Transverse colon (tissue), 4 donors: Measurements from ENCODE around the gene NPR3. TPM values are rescaled to one million over a fixed set of nuclear protein-coding genes. Genes with fewer than 3 reads are reported as not detected.

Experiments used
- DNase-seq: peaks from one replicate; pipeline ENCODE4 v3.0.0-alpha.2; 2019
- H3K27ac ChIP-seq, 4 donors: fragments of 200-600 bp; sonication (generic); 2 replicates each; pipeline ENCODE4 v1.5.1; 2016 to 2018; ENCODE audit warnings: inconsistent platforms in 4 of 4
- H3K27me3 ChIP-seq: fragments of 200-600 bp; sonication (generic); 2 replicates; pipeline ENCODE4 v1.5.1; 2017; ENCODE audit warnings: inconsistent platforms
- H3K36me3 ChIP-seq, 4 donors: fragments of 200-600 bp; sonication (generic); 2 replicates each; pipeline ENCODE4 v1.5.1; 2017 to 2019; ENCODE audit warnings: inconsistent platforms in 4 of 4
- H3K4me1 ChIP-seq, 4 donors: fragments of 200-600 bp; sonication (generic); 2 replicates each; pipeline ENCODE4 v1.5.1; 2017 to 2020; ENCODE audit warnings: inconsistent platforms in 4 of 4
- H3K4me3 ChIP-seq, 4 donors: fragments of 200-600 bp; sonication (generic); 1 replicate in 1 of 4; 2 replicates in 3 of 4; pipeline versions ENCODE4 v1.5.1 to v1.6.1; 2017 to 2019; ENCODE audit warnings: inconsistent platforms in 4 of 4
- H3K9me3 ChIP-seq, 2 donors: fragments of 200-600 bp; sonication (generic); 2 replicates each; pipeline ENCODE4 v1.5.1; 2017 to 2019; ENCODE audit warnings: inconsistent platforms in 2 of 2
- EP300 ChIP-seq: sonication (generic); formaldehyde crosslinking; IDR thresholded peaks from one replicate; pipeline ENCODE4 v1.6.1; 2017; ENCODE audit warnings: antibody characterized with exemption, low read depth
- POLR2A ChIP-seq: fragments of 450-650 bp; IDR thresholded peaks from one replicate; pipeline ENCODE4 v1.6.1; 2016; ENCODE audit warnings: antibody characterized with exemption, mild to moderate bottlenecking, moderate library complexity
- POLR2AphosphoS5 ChIP-seq, 3 donors: sonication (generic); formaldehyde crosslinking; IDR thresholded peaks; one replicate each; pipeline ENCODE4 v1.6.1; 2016; ENCODE audit warnings: antibody characterized with exemption in 3 of 3
- WGBS, 2 donors: methylation state at CpG; one replicate each; pipeline ENCODE4 v1.1.5; 2018; ENCODE audit warnings: low coverage in 1 of 2; 5-methylcytosine and 5-hydroxymethylcytosine counted together
- in situ Hi-C, 4 donors: fragments of 200-750 bp; cut with MboI; loops; one replicate each; pipeline versions ENCODE4 v1.15.0 to v1.15.1; 2017; ENCODE audit warnings: low sequenced_read_pairs in 3 of 4, low pct_ligation_motif_present in 1 of 4, low pct_unique_long_range_greater_than_20kb in 1 of 4
- intact Hi-C: fragments of 100-400 bp; cut with DNase I; formaldehyde crosslinking; loops from one replicate; pipeline ENCODE4 v1.15.1; 2023; ENCODE audit warnings: low total_unique reads
- total RNA-seq, 4 donors: library from RNA; depleted of rRNA; stranded (reverse); fragments of >200 nt; gene quantifications; one replicate each; pipeline ENCODE4 v1.1.0, GENCODE V29; 2016
- TF ChIP-seq, protein P1 (sequence below), 5 experiments: fragments of 200-600 bp in 3 of 5; fragments of 450-650 bp in 2 of 5; sonication (generic) in 3 of 5; IDR thresholded peaks; 1 replicate in 2 of 5; 2 replicates in 3 of 5; pipeline ENCODE4 v1.5.1; 2016 to 2017; ENCODE audit warnings: antibody characterized with exemption in 5 of 5, inconsistent platforms in 3 of 5, mild to moderate bottlenecking in 2 of 5, moderate library complexity in 1 of 5

Gene NPR3
- total RNA-seq, 4 donors from 2014 or later: 0.60 to 19.8 (median 3.8) TPM

DNA sequence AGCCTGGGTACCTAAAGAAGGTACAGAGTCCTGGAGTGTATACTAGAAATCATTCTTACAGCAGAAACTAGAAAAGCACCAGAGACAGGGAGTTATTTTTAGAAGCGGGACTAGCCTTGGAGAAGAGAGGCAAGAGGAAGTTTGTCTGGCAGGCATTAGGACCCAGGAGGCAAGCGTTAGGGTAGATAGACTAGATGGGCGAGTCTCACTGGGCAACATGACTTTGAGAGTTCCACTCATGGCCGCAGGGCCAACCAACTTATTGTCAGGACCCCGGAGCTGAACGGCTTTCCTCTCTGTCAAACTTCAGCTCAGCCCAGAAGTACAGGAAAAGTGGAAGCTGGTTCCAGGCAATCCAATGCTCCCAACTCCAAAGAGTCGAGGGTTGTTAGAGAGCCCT, 34.1 kb upstream of the NPR3 start:
- Histone ChIP-seq H3K9me3 (no peaks in the 10 kb centered on the region), H3K4me1 (no peaks in the 10 kb centered on the region), H3K4me3 (no peak overlapping the region), H3K27ac (no peak overlapping the region), H3K36me3 (no peaks in the 10 kb centered on the region), H3K27me3 (no peaks in the 10 kb centered on the region)
- no peak for DNase-seq
- TF ChIP-seq, protein P1, sequence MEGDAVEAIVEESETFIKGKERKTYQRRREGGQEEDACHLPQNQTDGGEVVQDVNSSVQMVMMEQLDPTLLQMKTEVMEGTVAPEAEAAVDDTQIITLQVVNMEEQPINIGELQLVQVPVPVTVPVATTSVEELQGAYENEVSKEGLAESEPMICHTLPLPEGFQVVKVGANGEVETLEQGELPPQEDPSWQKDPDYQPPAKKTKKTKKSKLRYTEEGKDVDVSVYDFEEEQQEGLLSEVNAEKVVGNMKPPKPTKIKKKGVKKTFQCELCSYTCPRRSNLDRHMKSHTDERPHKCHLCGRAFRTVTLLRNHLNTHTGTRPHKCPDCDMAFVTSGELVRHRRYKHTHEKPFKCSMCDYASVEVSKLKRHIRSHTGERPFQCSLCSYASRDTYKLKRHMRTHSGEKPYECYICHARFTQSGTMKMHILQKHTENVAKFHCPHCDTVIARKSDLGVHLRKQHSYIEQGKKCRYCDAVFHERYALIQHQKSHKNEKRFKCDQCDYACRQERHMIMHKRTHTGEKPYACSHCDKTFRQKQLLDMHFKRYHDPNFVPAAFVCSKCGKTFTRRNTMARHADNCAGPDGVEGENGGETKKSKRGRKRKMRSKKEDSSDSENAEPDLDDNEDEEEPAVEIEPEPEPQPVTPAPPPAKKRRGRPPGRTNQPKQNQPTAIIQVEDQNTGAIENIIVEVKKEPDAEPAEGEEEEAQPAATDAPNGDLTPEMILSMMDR (IDR thresholded peaks at IDR 0.05): no peak
- TF ChIP-seq EP300: no peak
- TF ChIP-seq POLR2A: no peak
- TF ChIP-seq POLR2AphosphoS5 (IDR thresholded peaks at IDR 0.05): no peak
- 78% methylated on average over 7 of the region's 7 CpGs; no CpG with 5 or more reads in 1 of the 2 donors for WGBS, 2 donors
- intact Hi-C loops: no loop called here
- in situ Hi-C loops: no loop called here

DNA sequence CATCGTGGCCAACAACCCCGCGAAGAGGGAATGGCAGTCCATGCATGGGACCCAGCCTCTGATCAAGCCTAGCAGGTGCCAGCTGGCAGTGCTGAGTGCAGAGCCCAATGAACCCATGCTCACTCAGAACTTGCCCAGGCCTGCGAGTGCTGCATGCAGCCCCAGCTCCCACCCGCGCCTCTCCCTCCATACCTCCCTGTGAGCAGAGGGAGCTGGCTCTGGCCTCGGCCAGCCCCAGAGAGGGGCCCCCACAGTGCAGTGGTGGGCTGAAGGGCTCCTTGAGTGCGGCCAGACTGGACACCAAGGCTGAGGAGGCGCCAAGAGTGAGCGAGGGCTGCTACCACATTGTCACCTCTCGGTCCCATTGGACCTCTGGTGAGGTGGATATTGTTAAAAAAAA, 32.6 kb upstream of the NPR3 start:
- H3K27me3 ChIP-seq: no peaks in the 10 kb centered on the region
- no peak for DNase-seq
- H3K4me3 ChIP-seq: no peak overlapping the region
- H3K27ac ChIP-seq: no peak overlapping the region
- H3K4me1 ChIP-seq: no peaks in the 10 kb centered on the region
- no peaks in the 10 kb centered on the region for H3K9me3 ChIP-seq
- no peaks in the 10 kb centered on the region for H3K36me3 ChIP-seq
- TF ChIP-seq POLR2AphosphoS5 (IDR thresholded peaks at IDR 0.05) (no peak), POLR2A (no peak), EP300 (no peak)
- TF ChIP-seq, protein P1 (IDR thresholded peaks at IDR 0.05): no peak
- intact Hi-C loops: no loop called here
- 96 to 100% methylated on average over 3 to 9 of the region's 11 CpGs for WGBS, 2 donors
- in situ Hi-C loops: no loop called here

DNA sequence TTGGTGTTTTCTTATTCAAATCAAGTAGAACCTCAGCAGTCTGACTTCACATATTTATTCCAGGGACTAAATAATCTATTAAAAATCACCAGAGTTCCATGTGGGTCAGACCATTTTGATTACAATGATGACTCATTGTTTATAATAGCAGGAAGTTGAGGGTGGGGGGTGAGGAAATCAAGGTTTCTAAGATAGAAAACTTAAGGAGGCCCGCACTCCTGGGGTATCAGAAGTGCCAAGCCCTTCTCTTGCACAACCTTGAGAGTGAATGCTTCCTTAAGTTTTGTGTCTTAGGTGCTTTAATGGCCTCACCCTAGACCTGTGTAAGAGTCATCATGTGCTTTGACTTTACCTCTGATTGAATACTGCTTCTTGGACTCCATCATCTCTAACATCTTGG, 31.9 kb upstream of the NPR3 start:
- H3K4me3 ChIP-seq: no peak overlapping the region
- H3K9me3 ChIP-seq: peaks cover 0 to 5% of the 10 kb centered on the region in 2 donors
- in situ Hi-C loops: no loop called here
- TF ChIP-seq, protein P1 (IDR thresholded peaks at IDR 0.05): no peak
- TF ChIP-seq POLR2AphosphoS5 (IDR thresholded peaks at IDR 0.05) (no peak), EP300 (no peak), POLR2A (no peak)
- intact Hi-C loops: no loop called here
- H3K4me1 ChIP-seq: no peaks in the 10 kb centered on the region
- no peak for DNase-seq
- no peak overlapping the region for H3K27ac ChIP-seq
- WGBS, 2 donors: 61 to 67% methylated on average over 1 of the region's 1 CpG
- H3K36me3 ChIP-seq: no peaks in the 10 kb centered on the region
- no peaks in the 10 kb centered on the region for H3K27me3 ChIP-seq

DNA sequence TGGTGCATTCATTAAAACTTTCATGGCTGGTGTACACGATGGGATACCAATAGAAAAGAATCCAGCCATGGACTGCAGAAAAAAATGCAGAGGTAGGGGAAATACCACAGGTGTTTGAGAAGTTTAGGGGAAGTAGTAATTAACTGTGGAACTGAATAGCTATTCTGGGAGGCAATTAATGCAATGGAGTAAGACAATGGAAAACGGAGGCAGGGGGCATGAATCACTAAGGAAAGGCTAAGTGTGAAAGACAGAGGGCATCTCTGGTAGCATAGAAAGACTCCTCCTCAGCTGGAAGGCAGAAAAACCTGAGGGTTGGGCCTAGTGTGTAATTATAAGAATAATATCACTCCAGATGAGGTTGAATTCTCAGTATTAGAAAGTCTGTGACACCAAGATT, 30.9 kb upstream of the NPR3 start:
- Histone ChIP-seq H3K4me1 (no peaks in the 10 kb centered on the region), H3K27ac (no peak overlapping the region), H3K36me3 (no peaks in the 10 kb centered on the region), H3K9me3 (peaks cover 0 to 6% of the 10 kb centered on the region in 2 donors), H3K4me3 (no peak overlapping the region), H3K27me3 (no peaks in the 10 kb centered on the region)
- WGBS, 2 donors: 46 to 71% methylated on average over 1 to 2 of the region's 2 CpGs
- intact Hi-C loops: no loop called here
- DNase-seq: no peak
- TF ChIP-seq POLR2AphosphoS5 (IDR thresholded peaks at IDR 0.05): no peak
- no peak for TF ChIP-seq EP300
- TF ChIP-seq, protein P1 (IDR thresholded peaks at IDR 0.05): no peak
- no peak for TF ChIP-seq POLR2A
- in situ Hi-C loops: no loop called here
